HG02588 (cell line): Measurements from ENCODE around the gene ZC3H12C.
"Not testable (repeated sequence)": the region's sequence is repeated elsewhere in the genome, so short reads cannot be mapped to it uniquely, and the experiment has no call there.

ENCODE experiments used
- ATAC-seq: cut with Tn5 transposase; IDR thresholded peaks from one replicate; pipeline ENCODE4 v1.9.1; 2021; ENCODE audit warnings: mild to moderate bottlenecking, moderate library complexity; ENCODE audit not compliant: unreplicated experiment

Gene ZC3H12C

GRCh38 chr11:110092515-110093406 lies at the start of gene ZC3H12C:
TSS of gene ZC3H12C (plus strand) at chr11:110093392. CDS start at chr11:110093412, 20 bp downstream.
- peak; percentile 62 for ATAC-seq

- ATAC-seq, result no peak
Observed at GRCh38 chr11:110044226-110044968, 48.8 kb upstream of the ZC3H12C start.

DNA sequence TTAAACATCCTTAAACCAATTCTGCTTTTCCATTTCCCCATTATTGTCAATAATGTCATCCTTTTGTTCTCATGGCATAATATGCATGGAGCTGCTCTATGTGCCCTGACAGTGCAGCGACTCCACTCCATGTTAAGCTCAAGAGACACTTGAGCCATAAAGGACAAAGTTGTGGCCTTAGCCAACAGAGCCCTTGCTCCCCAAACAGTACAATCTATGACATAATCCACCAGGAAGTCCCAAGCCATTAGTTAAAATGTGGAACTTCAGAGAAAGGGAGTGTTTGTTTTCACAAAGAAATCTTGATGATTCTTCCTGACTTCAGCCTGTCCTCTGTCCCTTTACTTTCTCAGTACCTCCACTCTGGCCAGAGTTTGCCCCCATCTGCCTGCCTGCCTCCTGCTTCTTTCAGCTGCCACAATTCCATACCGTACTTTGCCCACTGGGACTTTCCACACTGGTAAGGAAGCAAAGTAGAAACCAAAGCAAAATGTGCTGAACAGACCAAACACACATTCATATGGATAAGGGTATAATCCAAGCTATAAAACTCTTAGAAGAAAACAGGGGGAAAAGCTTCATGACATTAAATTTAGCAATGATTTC lies 46.3 kb upstream of the ZC3H12C start:
- no peak for ATAC-seq

DNA sequence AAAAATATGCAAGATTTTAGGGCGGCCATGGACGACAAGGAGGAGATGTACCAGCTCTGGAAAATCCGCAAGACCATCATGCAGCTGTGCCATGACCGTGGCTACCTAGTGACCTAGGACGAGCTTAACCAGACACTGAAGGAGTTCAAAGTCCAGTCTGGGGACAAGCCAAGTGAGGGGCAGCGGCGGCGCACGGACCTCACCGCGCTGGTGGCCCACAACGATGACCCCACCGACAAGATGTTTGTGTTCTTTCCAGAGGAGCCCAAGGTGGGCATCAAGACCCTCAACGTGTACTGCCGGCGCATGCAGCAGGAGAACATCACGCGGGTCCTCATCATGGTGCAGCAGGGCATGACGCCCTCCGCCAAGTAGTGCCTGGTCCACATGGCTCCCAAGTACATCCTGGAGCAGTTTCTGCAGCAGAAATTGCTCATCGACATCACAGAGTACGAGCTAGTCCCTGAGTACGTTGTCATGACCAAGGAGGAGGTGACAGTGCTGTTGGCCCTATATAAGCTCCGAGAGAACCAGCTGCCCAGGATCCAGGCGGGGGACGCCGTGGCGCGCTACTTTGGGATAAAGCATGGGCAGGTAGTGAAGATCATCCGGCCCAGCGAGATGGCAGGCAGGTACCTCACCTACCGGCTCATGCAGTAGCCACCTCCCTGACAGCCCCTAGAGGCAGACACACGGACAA lies 43.5 kb upstream of the ZC3H12C start:
- no peak for ATAC-seq

DNA sequence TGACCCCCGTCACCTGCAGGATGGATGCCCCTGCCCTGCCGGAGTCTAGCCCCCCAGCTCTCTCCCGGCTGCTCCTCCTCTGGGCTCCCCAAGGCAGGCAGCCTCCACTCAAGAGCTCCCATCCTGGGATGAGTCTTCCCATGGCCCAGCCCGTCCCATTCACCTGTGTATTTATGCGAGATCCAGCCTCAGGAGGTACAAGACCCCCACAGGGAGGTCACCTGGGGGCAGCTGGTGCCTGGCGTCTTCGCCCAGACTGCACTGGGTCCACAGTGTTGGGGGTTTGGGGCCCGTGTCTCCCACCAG lies 43.0 kb upstream of the ZC3H12C start:
- no peak for ATAC-seq

DNA sequence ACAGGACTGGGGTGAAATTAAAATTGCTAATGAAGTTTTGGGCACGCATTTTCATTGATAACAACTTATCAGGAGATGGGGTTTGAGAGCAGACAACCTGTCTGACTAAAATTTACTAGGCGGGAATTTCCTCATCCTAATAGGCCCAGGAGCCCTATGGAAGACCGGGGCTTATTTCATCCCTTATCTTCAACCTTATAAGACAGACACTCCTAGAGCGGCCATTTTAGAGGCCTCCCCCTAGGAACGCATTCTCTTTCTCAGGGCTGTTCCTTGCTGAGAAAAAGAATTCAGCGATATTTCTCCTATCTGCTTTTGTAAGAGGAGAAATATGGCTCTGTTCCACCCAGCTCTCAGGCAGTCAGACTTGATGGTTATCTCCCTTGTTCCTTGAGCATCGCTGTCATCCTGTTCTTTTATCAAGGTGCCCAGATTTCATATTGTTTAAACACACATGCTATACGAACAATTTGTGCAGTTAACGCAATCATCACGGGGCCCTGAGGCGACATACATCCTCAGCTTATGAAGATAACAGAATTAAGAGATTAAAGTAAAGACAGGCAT lies 39.3 kb upstream of the ZC3H12C start:
- no peak for ATAC-seq

DNA sequence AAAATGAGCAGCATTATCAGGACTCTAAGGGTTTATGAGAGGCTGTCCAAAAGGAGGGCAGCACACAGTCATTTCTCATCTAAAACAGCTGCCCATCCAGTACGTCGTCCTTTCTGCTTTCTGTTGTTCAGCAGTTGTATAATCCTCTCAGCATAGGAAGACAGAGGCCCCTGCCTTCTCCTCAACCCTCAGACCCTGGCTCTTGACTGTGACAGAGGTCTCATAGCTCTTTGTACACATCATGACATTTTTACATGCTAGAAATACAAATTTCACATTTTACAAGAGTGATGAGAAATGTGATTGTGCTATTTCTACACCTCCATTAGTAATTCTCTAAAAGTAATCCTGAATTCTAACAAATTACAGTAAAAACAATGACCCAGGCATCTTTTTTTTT lies 36.2 kb upstream of the ZC3H12C start:
- no peak for ATAC-seq

DNA sequence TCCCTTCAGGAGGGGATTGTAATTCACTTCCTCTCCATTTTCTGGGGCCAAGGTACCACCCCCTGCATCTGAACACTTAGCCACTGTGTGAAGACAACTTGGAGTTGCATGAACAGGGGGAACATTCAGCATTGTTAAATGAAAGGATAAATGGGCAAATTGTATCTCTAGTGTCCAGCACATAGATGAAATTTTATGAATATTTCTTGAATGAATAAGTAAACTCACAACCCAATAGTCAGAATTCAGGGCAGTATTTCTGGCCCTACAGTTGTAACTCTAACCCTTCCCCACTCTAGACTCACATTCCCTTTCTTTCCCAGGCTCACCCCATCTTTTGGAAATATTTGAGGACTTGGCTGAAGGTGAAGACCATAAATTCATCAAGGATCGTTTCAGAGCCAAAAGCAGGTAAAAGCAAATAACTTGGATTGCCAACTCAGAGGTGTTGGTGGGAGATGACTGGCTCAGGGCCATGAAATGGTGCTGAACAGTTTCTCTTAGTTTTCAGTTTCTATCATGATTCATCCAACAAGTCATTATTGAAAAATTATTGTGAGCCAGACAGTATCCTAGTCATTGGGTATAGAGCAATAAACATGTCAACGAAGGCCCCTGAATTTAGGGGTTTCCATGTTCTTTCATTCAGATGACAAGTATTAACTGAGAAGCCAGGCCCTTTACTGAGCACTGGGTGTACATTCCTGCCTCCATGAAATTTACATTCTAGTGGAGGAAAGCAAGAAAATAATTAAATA lies 33.3 kb upstream of the ZC3H12C start:
- ATAC-seq, result no peak

GRCh38 chr11:110061296-110061695 lies 31.9 kb upstream of the ZC3H12C start:
- no peak for ATAC-seq

DNA sequence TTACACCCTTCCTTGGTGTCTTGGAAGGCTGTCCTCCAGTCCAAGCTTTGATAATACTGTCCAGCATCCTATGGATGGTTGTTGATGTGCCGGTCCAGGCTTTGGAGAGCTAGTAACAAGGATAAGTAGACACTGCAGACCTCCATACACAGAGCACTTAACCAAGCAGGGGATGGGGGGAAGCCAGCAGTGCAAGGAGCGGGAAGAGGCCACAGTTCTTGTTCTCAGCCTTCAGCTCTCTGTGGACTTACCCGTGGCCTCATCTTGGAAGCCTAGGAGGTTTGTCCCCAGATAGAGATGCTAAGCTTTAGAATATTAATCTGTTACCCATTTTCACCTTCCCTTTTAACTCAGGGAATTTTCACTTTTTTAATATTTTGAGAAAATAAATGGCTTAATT lies 30.9 kb upstream of the ZC3H12C start:
- no peak for ATAC-seq

- no peak for ATAC-seq
Observed at GRCh38 chr11:110065189-110065588, 28.0 kb upstream of the ZC3H12C start.

- ATAC-seq, result not testable (repeated sequence)
Observed at GRCh38 chr11:110068001-110068400, 25.2 kb upstream of the ZC3H12C start.

DNA sequence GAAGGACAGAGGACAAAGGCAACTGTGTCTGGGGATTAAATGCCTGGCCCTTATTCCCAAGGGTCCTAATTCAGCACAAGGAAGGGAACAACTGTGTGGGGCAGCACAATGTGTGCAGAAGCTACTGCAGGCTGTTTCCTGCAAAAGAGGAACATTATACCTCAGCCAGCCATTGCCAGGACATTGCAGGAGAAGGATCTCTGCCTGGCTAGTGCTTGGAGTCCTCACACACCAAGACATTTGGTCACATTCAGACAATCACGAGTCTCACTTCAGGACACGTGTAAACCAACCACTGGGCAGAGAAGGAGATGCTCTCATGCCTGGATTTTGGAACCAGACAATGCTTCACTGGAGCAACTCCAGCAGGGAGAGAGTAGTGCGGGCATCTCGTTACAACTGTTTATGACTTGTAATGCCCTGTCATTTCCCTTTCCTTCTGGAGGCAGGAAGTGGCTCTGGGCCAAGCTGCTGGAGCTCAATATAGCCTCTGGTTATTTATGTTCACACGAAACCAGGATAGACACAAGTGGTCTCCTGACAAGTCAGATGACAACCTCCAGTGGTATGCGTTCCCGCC lies 23.9 kb upstream of the ZC3H12C start:
- ATAC-seq, result no peak

DNA sequence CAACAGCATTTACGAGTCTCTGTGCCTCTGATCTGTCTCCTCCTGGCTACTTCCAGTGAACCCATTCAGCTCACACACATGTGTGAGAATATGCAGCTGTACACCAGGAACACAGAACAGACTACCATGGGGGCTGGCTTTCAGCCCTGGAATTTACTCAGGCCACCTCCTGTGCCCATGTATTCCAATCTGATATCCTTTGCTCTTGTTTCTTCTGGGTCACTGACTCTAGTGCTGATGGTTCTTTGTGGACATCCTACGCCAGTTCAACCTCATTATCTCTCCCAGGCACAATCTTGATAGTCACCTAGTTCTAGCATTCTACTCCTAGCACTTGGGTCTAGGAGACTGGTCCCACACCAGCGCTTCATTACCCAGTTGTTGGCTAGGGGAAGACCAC lies 23.0 kb upstream of the ZC3H12C start:
- ATAC-seq, result no peak

- ATAC-seq, result no peak
Observed at GRCh38 chr11:110071197-110071596, 22.0 kb upstream of the ZC3H12C start.

GRCh38 chr11:110072930-110073329 lies 20.3 kb upstream of the ZC3H12C start:
- no peak for ATAC-seq

DNA sequence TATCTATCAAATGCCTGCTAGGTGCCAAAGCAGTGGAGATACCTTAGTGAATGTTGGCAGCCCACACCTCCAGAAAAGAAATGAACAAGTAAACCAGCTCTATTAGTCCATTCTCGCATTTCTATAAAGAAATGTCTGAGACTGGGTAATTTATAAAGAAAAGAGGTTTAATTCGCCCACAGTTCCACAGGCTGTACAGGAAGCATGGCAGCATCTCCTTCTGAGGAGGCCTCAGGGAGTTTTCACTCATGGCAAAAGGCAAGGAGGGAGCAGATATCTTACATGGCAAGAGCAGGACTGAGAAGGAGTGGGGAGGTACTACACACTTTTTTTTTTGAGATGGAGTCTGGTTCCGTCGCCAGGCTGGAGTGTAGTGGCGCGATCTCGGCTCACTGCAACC lies 18.7 kb upstream of the ZC3H12C start:
- no peak for ATAC-seq

- no peak for ATAC-seq
Observed at GRCh38 chr11:110075105-110075846, 17.9 kb upstream of the ZC3H12C start.

DNA sequence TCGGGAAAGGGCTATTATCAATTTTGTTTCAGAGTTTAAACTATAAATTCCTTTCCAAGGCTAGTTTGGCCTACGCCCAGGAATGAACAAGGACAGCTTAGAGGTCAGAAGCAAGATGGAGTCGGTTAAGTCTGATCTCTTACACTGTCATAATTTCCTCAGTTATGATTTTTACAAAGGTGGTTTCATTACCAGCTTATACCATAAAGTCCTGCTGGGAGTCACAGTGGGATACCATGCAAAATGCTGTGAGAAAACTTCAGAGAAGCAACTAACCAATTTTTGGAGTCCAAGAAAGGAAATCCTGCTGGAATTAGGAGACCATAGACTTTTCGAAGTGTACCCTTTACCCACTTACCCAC lies 17.4 kb upstream of the ZC3H12C start:
- no peak for ATAC-seq
